K562 (cell line): Measurements from ENCODE around the gene SS18. TPM values are rescaled to one million over a fixed set of nuclear protein-coding genes. Genes with fewer than 3 reads are reported as not detected.

Source experiments
- BRD9 ChIP-seq: fragments of 450-650 bp; IDR thresholded peaks from 2 replicates; pipeline ENCODE4 v1.6.1; 2018; ENCODE audit warnings: low read depth; ENCODE audit not compliant: partially characterized antibody
- CAMTA2 ChIP-seq: fragments of 250-450 bp; sonication (Bioruptor Pico); conservative IDR thresholded peaks from 2 replicates; pipeline ENCODE4 v1.5.1; 2022
- HMBOX1 ChIP-seq: sonication (generic); IDR thresholded peaks from 2 replicates; pipeline ENCODE4 v1.6.1; 2016
- MAFG ChIP-seq: fragments of 450-650 bp; conservative IDR thresholded peaks from 2 replicates; pipeline ENCODE4 v1.6.1; 2016; ENCODE audit warnings: missing genetic modification characterization, missing compliant biosample characterization
- PCBP2 ChIP-seq: fragments of 200-400 bp; formaldehyde crosslinking; IDR thresholded peaks from 2 replicates; pipeline ENCODE4 v1.6.1; 2018; ENCODE audit warnings: low read length, low read depth, mild to moderate bottlenecking, moderate library complexity; ENCODE audit not compliant: poor library complexity, severe bottlenecking
- ZNF584 ChIP-seq: fragments of 200-800 bp; sonication (Bioruptor generic); IDR thresholded peaks from 2 replicates; pipeline ENCODE4 v1.6.1; 2016; ENCODE audit warnings: low read depth, mild to moderate bottlenecking, missing genetic modification characterization, missing compliant biosample characterization
- polyA plus RNA-seq, 8 experiments: library from polyadenylated mRNA; depleted of rRNA in 4 of 8; stranded (reverse) in 5 of 8; unstranded in 3 of 8; fragments of >200 nt; fragmentation: Nextera tagmentation in 2 of 8; fragmentation: Illumina TruSeq in 1 of 8; extraction: Ambion mirVana in 2 of 8; extraction: Trizol in 1 of 8; gene quantifications; 2 replicates each; pipeline versions ENCODE4 v1.2.1 to v1.2.3, GENCODE V29; 2011 to 2014; ENCODE audit warnings: inconsistent platforms in 1 of 8, missing spikeins in 1 of 8
- total RNA-seq, 7 experiments: library from RNA; depleted of rRNA in 6 of 7; stranded (reverse); fragments of >200 nt in 6 of 7; fragmentation: Illumina TruSeq in 2 of 7; extraction: Trizol in 2 of 7; gene quantifications; 2 replicates each; pipeline versions ENCODE4 v1.2.1 to v1.2.3, GENCODE V29; 2011 to 2021; ENCODE audit warnings: low replicate concordance in 1 of 7
- TF ChIP-seq, protein P1 (sequence below), 2 experiments: fragments of 450-650 bp; IDR thresholded peaks; 2 replicates each; pipeline ENCODE4 v1.6.1; 2018; ENCODE audit warnings: mild to moderate bottlenecking in 2 of 2, low read depth in 1 of 2; ENCODE audit not compliant: partially characterized antibody in 2 of 2

The SS18 gene
- total and polyA plus RNA-seq, 9 of the 15 experiments (the other 6 are each of a cell fraction or from before 2014, with no cell fraction given): 30.9 to 190 (median 102) TPM

DNA sequence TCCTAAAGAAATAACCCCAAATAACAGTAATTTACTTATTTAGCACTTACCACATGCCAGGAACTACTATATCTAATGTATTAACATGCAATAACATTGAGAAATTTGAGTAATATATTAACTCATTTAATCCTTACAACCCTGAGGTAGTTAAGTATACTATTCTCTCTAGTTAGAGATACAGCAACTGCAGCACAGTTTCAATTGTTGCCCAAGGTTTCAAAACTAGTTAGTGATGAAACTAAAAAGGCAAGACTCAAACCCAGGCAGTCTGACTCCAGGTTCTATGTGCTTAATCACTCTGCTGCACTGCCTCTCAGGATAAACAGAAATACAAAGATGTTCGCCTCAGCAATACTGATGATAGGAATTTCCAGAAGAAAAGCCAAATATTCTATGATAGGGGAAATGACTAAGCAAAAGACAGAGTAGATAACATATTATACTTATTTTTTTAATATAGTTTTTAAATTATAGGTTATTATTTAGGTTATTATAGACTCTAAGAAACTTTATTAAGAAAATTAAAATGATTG lies 88.0 kb downstream of the SS18 start (continued):
- TF ChIP-seq ZNF584 (CRISPR knock-in tag) (no peak), CAMTA2 (no peak), BRD9 (no peak), HMBOX1 (peak; percentile 60), MAFG (tag) (0 out of 2 replicates have a peak, but pooled peaks have one; percentile 30), PCBP2 (no peak)
- TF ChIP-seq, protein P1, sequence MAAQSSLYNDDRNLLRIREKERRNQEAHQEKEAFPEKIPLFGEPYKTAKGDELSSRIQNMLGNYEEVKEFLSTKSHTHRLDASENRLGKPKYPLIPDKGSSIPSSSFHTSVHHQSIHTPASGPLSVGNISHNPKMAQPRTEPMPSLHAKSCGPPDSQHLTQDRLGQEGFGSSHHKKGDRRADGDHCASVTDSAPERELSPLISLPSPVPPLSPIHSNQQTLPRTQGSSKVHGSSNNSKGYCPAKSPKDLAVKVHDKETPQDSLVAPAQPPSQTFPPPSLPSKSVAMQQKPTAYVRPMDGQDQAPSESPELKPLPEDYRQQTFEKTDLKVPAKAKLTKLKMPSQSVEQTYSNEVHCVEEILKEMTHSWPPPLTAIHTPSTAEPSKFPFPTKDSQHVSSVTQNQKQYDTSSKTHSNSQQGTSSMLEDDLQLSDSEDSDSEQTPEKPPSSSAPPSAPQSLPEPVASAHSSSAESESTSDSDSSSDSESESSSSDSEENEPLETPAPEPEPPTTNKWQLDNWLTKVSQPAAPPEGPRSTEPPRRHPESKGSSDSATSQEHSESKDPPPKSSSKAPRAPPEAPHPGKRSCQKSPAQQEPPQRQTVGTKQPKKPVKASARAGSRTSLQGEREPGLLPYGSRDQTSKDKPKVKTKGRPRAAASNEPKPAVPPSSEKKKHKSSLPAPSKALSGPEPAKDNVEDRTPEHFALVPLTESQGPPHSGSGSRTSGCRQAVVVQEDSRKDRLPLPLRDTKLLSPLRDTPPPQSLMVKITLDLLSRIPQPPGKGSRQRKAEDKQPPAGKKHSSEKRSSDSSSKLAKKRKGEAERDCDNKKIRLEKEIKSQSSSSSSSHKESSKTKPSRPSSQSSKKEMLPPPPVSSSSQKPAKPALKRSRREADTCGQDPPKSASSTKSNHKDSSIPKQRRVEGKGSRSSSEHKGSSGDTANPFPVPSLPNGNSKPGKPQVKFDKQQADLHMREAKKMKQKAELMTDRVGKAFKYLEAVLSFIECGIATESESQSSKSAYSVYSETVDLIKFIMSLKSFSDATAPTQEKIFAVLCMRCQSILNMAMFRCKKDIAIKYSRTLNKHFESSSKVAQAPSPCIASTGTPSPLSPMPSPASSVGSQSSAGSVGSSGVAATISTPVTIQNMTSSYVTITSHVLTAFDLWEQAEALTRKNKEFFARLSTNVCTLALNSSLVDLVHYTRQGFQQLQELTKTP (IDR thresholded peaks at IDR 0.05; ENCODE audit: low read depth in 1 of 2, partially characterized antibody in 2 of 2): no peak
